ENCODE data around the gene SPAG4.

Gene SPAG4

GRCh38 chr20:35603695-35604448, 11.8 kb upstream of the SPAG4 start:
- Histone ChIP-seq H3K27me3 (ENCODE audit: control insufficient read depth, low read length) (peaks cover 26% of the 10 kb centered on the region), H3K9me3 (ENCODE audit: control insufficient read depth, insufficient read depth, low read length) (no peaks in the 10 kb centered on the region), H3K36me3 (ENCODE audit: control insufficient read depth, low read length) (no peaks in the 10 kb centered on the region)

GRCh38 chr20:35604449-35604747, 11.2 kb upstream of the SPAG4 start:
- Histone ChIP-seq H3K36me3 (ENCODE audit: control insufficient read depth, low read length) (no peaks in the 10 kb centered on the region), H3K4me2 (ENCODE audit: low read length) (no peak overlapping the region), H3K4me3 (ENCODE audit: low read length) (no peak overlapping the region), H3F3A (ENCODE audit: control insufficient read depth, insufficient read depth) (no peaks in the 10 kb centered on the region), H4K20me1 (ENCODE audit: control insufficient read depth, insufficient read depth, low read depth, low read length) (no peaks in the 10 kb centered on the region), H3K9me3 (ENCODE audit: control insufficient read depth, insufficient read depth, low read length) (no peaks in the 10 kb centered on the region), H3K4me1 (ENCODE audit: control insufficient read depth, low read length) (peaks cover 15% of the 10 kb centered on the region), H3K27ac (ENCODE audit: low read depth, low read length) (no peak overlapping the region), H3K9me2 (replicated peaks; ENCODE audit: control insufficient read depth, low read length) (no peaks in the 10 kb centered on the region), H3K79me2 (ENCODE audit: control insufficient read depth, low read length) (no peaks in the 10 kb centered on the region), H3K27me3 (ENCODE audit: control insufficient read depth, low read length) (peaks cover 23% of the 10 kb centered on the region)
- TF ChIP-seq CTCF (IDR thresholded peaks at IDR 0.05; ENCODE audit: low read depth, low read length, poor library complexity, severe bottlenecking) (peak; percentile 76), EZH2phosphoT487 (IDR thresholded peaks at IDR 0.05; ENCODE audit: borderline replicate concordance, low read length) (no peak)

More at GRCh38 chr20:35603695-35604448, 11.8 kb upstream of the SPAG4 start:
- H3K9me2 ChIP-seq (replicated peaks; ENCODE audit: control insufficient read depth, low read length): no peaks in the 10 kb centered on the region
- peaks cover 15% of the 10 kb centered on the region for H3K4me1 ChIP-seq (ENCODE audit: control insufficient read depth, low read length)
- TF ChIP-seq CTCF (IDR thresholded peaks at IDR 0.05; ENCODE audit: low read depth, low read length, poor library complexity, severe bottlenecking) (no peak), EZH2phosphoT487 (IDR thresholded peaks at IDR 0.05; ENCODE audit: borderline replicate concordance, low read length) (no peak)
- no peaks in the 10 kb centered on the region for H3K79me2 ChIP-seq (ENCODE audit: control insufficient read depth, low read length)
- H3K4me3 ChIP-seq (ENCODE audit: low read length): no peak overlapping the region
- H3F3A ChIP-seq (ENCODE audit: control insufficient read depth, insufficient read depth): no peaks in the 10 kb centered on the region
- H3K4me2 ChIP-seq (ENCODE audit: low read length): no peak overlapping the region
- no peak overlapping the region for H3K27ac ChIP-seq (ENCODE audit: low read depth, low read length)
- no peaks in the 10 kb centered on the region for H4K20me1 ChIP-seq (ENCODE audit: control insufficient read depth, insufficient read depth, low read depth, low read length)

GRCh38 chr20:35606127-35606526, 9.5 kb upstream of the SPAG4 start:
- Histone ChIP-seq H3K4me1 (ENCODE audit: control insufficient read depth, low read length) (peaks cover 19% of the 10 kb centered on the region), H3K27ac (ENCODE audit: low read depth, low read length) (no peak overlapping the region), H3K4me2 (ENCODE audit: low read length) (no peak overlapping the region)

More at GRCh38 chr20:35606127-35606526, 9.5 kb upstream of the SPAG4 start:
- Histone ChIP-seq H3K4me3 (ENCODE audit: low read length) (no peak overlapping the region), H3K79me2 (ENCODE audit: control insufficient read depth, low read length) (no peaks in the 10 kb centered on the region), H3K9me2 (replicated peaks; ENCODE audit: control insufficient read depth, low read length) (no peaks in the 10 kb centered on the region), H3K9me3 (ENCODE audit: control insufficient read depth, insufficient read depth, low read length) (no peaks in the 10 kb centered on the region), H3F3A (ENCODE audit: control insufficient read depth, insufficient read depth) (no peaks in the 10 kb centered on the region), H3K36me3 (ENCODE audit: control insufficient read depth, low read length) (no peaks in the 10 kb centered on the region), H4K20me1 (ENCODE audit: control insufficient read depth, insufficient read depth, low read depth, low read length) (no peaks in the 10 kb centered on the region), H3K27me3 (ENCODE audit: control insufficient read depth, low read length) (peaks cover 11% of the 10 kb centered on the region)
- no peak for TF ChIP-seq EZH2phosphoT487 (IDR thresholded peaks at IDR 0.05; ENCODE audit: borderline replicate concordance, low read length)
- no peak for TF ChIP-seq CTCF (IDR thresholded peaks at IDR 0.05; ENCODE audit: low read depth, low read length, poor library complexity, severe bottlenecking)
